Right lung (tissue), 5 donors: Measurements from ENCODE around the gene LARP4. TPM values are rescaled to one million over a fixed set of nuclear protein-coding genes. Genes with fewer than 3 reads are reported as not detected.

Source experiments
- DNase-seq, 2 donors: peaks; one replicate each; pipeline ENCODE4 v3.0.0-alpha.2; 2013
- polyA plus RNA-seq, 5 donors: library from polyadenylated mRNA; unstranded; fragments of 120-200 nt; gene quantifications; one replicate each; pipeline versions ENCODE4 v1.2.1 to v1.2.3, GENCODE V29; 2013; ENCODE audit warnings: inconsistent platforms in 1 of 5, low replicate concordance in 1 of 5; ENCODE audit not compliant: insufficient read length in 5 of 5, insufficient read depth in 1 of 5

Gene LARP4
- polyA plus RNA-seq, 5 donors, result 21.1 to 34.6 (median 30.9) TPM

- DNase-seq, result no peak
These were observed 123.1 kb downstream of the LARP4 start for GRCh38 chr12:50523772-50524171.

- DNase-seq, result no peak
These were observed 123.9 kb downstream of the LARP4 start for GRCh38 chr12:50524621-50525020.

GRCh38 chr12:50525422-50525821 is 124.7 kb downstream of the LARP4 start:
- DNase-seq, result no peak

GRCh38 chr12:50527359-50527726 is 126.7 kb downstream of the LARP4 start:
- DNase-seq, result no peak

GRCh38 chr12:50528800-50529199 is 128.1 kb downstream of the LARP4 start:
- no peak for DNase-seq

GRCh38 chr12:50529345-50529744 is 128.7 kb downstream of the LARP4 start:
- DNase-seq, result no peak

Other genes with a start within 250 kb of the LARP4 start
- gene CERS5, start 233.5 kb upstream of the LARP4 start, polyA plus RNA-seq, result 10 to 100 TPM; 59.2 to 77.7 (median 65.6) TPM
- 10 to 100 TPM; 63.3 to 98.3 (median 84.1) TPM for gene LIMA1, start 117.4 kb upstream of the LARP4 start, polyA plus RNA-seq
- gene FAM186A, start 4.3 kb upstream of the LARP4 start, polyA plus RNA-seq, result under 1 TPM; 0.22 to 0.45 (median 0.37) TPM
- gene DIP2B, start 104.1 kb downstream of the LARP4 start, polyA plus RNA-seq, result 10 to 100 TPM; 22.3 to 39.5 (median 33.3) TPM